Ramos (cell line): ENCODE data around the gene ADAM21.
"Not testable (repeated sequence)": the region's sequence is repeated elsewhere in the genome, so short reads cannot be mapped to it uniquely, and the experiment has no call there.

ENCODE experiments used
- in situ Hi-C: fragments of 300-500 bp; cut with MboI; formaldehyde crosslinking; loops from one replicate; pipeline ENCODE4 v1.14.3; 2022; ENCODE audit warnings: low sequenced_read_pairs; ENCODE audit not compliant: unreplicated experiment

The ADAM21 gene

DNA sequence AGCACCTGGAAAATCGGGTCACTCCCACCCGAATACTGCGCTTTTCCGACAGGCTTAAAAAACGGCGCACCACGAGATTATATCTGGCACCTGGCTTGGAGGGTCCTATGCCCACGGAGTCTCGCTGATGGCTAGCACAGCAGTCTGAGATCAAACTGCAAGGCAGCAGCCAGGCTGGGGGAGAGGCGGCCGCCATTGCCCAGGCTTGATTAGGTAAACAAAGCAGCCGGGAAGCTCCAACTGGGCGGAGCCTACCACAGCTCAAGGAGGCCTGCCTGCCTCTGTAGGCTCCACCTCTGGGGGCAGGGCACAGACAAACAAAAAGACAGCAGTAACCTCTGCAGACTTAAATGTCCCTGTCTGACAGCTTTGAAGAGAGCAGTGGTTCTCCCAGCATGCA lies 23.5 kb downstream of the ADAM21 start:
- in situ Hi-C loops, result not testable (repeated sequence)

DNA sequence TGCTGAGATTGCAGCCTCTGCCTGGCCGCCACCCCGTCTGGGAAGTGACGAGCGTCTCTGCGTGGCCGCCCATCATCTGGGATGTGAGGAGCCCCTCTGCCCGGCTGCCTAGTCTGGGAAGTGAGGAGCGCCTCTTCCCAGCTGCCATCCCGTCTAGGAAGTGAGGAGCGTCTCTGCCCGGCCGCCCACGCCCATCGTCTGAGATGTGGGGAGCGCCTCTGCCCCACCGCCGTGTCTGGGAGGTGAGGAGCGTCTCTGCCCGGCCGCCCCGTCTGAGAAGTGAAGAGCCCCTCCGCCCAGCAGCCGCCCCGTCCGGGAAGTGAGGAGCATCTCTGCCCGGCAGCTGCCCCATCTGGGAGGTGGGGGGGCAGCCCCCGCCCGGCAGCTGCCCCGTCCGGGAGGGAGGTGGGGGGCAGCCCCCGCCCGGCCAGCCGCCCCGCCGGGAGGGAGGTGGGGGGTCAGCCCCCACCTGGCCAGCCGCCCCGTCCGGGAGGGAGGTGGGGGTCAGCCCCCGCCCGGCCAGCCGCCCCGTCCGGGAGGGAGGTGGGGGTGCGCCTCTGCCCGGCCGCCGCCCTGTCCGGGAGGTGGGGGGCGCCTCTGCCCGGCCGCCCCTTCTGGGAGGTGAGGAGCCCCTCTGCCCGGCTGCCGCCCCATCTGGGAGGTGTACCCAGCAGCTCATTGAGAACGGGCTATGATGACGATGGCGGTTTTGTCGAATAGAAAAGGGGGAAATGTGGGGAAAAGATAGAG lies 25.6 kb downstream of the ADAM21 start:
- in situ Hi-C loops, result not testable (repeated sequence)

DNA sequence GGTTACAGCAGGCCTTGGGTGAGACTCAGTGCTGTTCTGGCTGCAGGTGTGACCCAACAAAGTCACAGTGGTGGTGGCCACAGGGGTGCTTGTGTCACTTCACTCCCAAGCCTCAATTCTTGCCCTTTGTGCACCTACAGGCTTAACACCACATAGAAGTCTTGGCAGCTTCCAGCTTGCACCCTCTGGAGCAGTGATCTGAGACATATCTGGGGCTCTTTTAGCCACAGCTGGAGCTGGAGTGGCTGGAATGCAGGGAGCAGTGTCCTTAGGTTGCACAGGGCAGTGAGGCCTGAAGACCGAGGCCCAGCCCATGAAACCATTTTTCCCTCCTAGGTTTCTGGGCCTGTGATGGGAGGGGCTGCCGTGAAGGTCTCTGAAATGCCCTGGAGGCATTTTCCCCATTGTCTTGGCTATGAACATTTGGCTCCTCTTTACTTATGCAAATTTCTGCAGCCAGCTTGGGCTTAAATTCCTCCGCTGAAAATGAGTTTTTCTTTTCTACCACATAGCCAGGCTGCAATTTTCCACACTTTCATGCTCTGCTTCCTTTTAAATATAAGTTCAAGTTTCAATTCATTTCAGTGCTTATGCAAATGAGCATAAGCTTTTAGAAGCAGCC lies 37.7 kb downstream of the ADAM21 start:
- in situ Hi-C loops, result no loop called here

DNA sequence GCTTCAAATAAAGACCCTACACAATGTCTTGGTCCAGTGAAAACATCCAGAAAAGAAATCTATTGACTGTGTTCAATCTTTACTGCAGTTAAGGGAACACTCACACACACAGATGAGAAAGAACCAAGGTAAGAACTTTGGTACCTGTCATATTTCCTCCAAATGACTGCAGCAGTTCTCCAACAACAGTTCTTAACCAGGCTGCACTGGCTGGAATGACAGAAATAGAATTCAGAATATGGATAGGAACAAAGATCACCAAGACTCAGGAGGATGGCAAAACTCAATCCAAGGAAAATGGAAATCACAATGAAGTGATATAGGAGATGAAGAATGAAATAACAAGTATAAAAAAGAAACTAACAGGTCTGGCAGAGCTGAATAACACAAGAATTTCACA lies 46.2 kb downstream of the ADAM21 start:
- in situ Hi-C loops, result no loop called here
